Measurements from ENCODE around the gene CD36. TPM values are rescaled to one million over a fixed set of nuclear protein-coding genes. Genes with fewer than 3 reads are reported as not detected.

The CD36 gene
- total and polyA plus RNA-seq, 2 experiments from 2014 or later = 0.40 to 1.8 TPM

GRCh38 chr7:80699045-80699638 lies 60.7 kb downstream of the CD36 start:
- Mint-ChIP-seq H3K9me3 (peaks cover 2% of the 10 kb centered on the region), H3K27ac (no peak overlapping the region), H3K27me3 (ENCODE audit: insufficient read depth, low read depth, poor library complexity) (peaks cover 3% of the 10 kb centered on the region), H3K4me1 (no peaks in the 10 kb centered on the region), H3K4me3 (no peak overlapping the region), H3K36me3 (ENCODE audit: low read depth) (no peaks in the 10 kb centered on the region)
- ATAC-seq (peak; percentile 61), DNase-seq (ENCODE audit: low spot score) (peak; percentile 77)
- peak; percentile 71 to 82 for TF ChIP-seq CTCF (conservative IDR thresholded peaks at IDR 0.05; ENCODE audit: low read depth in 2 of 2)
- no peak for TF ChIP-seq ZNF114 (CRISPR knock-in tag; IDR thresholded peaks at IDR 0.05)
- no peak for TF ChIP-seq STAT1 (IDR thresholded peaks at IDR 0.05; ENCODE audit: unreplicated experiment)
- no peak for TF ChIP-seq POLR2AphosphoS5 (IDR thresholded peaks at IDR 0.05; ENCODE audit: low read depth)
- TF ChIP-seq EZH2 (IDR thresholded peaks at IDR 0.05; ENCODE audit: low read depth, unreplicated experiment) = no peak
- TF ChIP-seq NANOG (IDR thresholded peaks at IDR 0.05; ENCODE audit: borderline replicate concordance) = no peak
- no peak overlapping the region for H3K4me2 ChIP-seq
- H3K4me3 ChIP-seq = no peak overlapping the region
- H3K9me2 ChIP-seq (ENCODE audit: insufficient read depth) = no peaks in the 10 kb centered on the region
- H3K27me3 ChIP-seq (ENCODE audit: insufficient read depth) = no peaks in the 10 kb centered on the region
- no peaks in the 10 kb centered on the region for H4K20me1 ChIP-seq (replicated peaks; ENCODE audit: insufficient read depth)
- H3F3A ChIP-seq (replicated peaks; ENCODE audit: low read depth) = no peaks in the 10 kb centered on the region
- H3K27ac ChIP-seq (ENCODE audit: low read depth) = no peak overlapping the region
- H3K4me1 ChIP-seq (ENCODE audit: insufficient read depth) = no peaks in the 10 kb centered on the region
- H2AFZ ChIP-seq = no peak overlapping the region
- no peaks in the 10 kb centered on the region for H3K79me2 ChIP-seq (replicated peaks; ENCODE audit: insufficient read depth)
- no peaks in the 10 kb centered on the region for H3K36me3 ChIP-seq (ENCODE audit: insufficient read depth)

GRCh38 chr7:80699721-80700256 lies 61.3 kb downstream of the CD36 start:
- H3F3A ChIP-seq (replicated peaks; ENCODE audit: low read depth) = no peaks in the 10 kb centered on the region
- no peak overlapping the region for H3K4me2 ChIP-seq
- no peak for TF ChIP-seq REST (IDR thresholded peaks at IDR 0.05; ENCODE audit: unreplicated experiment)
- no peak for TF ChIP-seq ETS1 (IDR thresholded peaks at IDR 0.05)
- no peak for TF ChIP-seq ZNF114 (CRISPR knock-in tag; IDR thresholded peaks at IDR 0.05)
- no peak for TF ChIP-seq JUNB (IDR thresholded peaks at IDR 0.05; ENCODE audit: unreplicated experiment)
- no peak for TF ChIP-seq CTCF (conservative IDR thresholded peaks at IDR 0.05; ENCODE audit: low read depth in 2 of 2)
- TF ChIP-seq NANOG (IDR thresholded peaks at IDR 0.05; ENCODE audit: borderline replicate concordance) = no peak
- TF ChIP-seq CREB1 (CRISPR knock-in tag; IDR thresholded peaks at IDR 0.05; ENCODE audit: low read depth) = no peak
- TF ChIP-seq EZH2phosphoT487 (IDR thresholded peaks at IDR 0.05; ENCODE audit: unreplicated experiment) = no peak
- no peaks in the 10 kb centered on the region for H3K4me1 Mint-ChIP-seq
- H3K36me3 ChIP-seq (ENCODE audit: insufficient read depth) = no peaks in the 10 kb centered on the region
- H3K27me3 Mint-ChIP-seq (ENCODE audit: insufficient read depth, low read depth, poor library complexity) = peaks cover 3% of the 10 kb centered on the region
- no peak overlapping the region for H2AFZ ChIP-seq
- H3K79me2 ChIP-seq (replicated peaks; ENCODE audit: insufficient read depth) = no peaks in the 10 kb centered on the region
- DNase-seq (ENCODE audit: low spot score) (no peak), ATAC-seq (no peak)
- H3K9me2 ChIP-seq (ENCODE audit: insufficient read depth) = no peaks in the 10 kb centered on the region
- no peaks in the 10 kb centered on the region for H3K27me3 ChIP-seq (ENCODE audit: insufficient read depth)
- H3K36me3 Mint-ChIP-seq (ENCODE audit: low read depth) = no peaks in the 10 kb centered on the region
- no peaks in the 10 kb centered on the region; the same call in 1 of the 3 replicates for H3K9me3 Mint-ChIP-seq
- H3K4me3 Mint-ChIP-seq = no peak overlapping the region
- H3K27ac Mint-ChIP-seq = no peak overlapping the region
- H3K4me1 ChIP-seq (ENCODE audit: insufficient read depth) = no peaks in the 10 kb centered on the region
- no peak overlapping the region for H3K4me3 ChIP-seq
- no peaks in the 10 kb centered on the region for H4K20me1 ChIP-seq (replicated peaks; ENCODE audit: insufficient read depth)
- no peak overlapping the region for H3K27ac ChIP-seq (ENCODE audit: low read depth)
